ENCODE results near the gene F5.

Gene F5

DNA sequence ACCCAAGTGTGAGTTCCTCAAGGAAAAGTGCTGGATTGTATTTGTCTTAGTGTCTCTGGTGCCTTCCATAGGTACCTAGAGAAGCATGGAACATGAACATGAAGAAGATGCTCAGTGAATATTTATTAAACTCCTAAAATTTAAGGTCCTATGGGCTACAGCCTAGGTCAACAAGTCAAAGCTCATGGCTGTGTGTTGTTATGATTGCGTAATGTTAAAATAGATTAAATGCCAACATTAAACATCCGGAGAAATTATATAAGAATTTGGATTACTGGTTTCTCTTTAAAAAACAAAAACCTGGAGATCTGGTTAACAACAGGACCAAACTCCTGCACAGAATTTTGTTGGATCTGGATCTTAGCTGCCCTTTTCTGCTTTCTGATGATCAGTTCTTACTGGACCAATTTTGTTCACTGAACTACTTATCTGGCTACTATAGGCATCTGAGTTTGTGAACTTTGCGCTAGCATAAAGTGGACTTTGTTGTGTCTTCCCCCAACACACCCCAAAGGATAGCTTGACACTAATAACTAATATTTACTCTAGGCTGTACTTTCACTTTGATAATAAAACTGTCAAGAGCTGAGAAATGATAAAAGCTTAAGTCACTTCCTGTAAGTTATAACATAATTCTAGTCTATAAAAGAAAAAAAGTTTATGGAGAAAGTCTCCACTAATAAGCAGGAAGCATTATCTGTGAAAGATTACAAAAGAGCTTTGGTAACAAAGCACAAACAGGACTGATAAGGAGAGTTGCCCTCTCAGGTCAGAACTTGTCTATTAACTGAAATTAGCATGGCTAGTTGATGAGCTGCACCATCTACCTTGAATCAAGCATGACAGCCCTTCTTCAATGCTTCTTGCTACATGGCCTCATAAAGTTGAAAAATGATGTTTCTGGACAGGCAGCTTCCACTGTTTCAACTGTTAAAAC lies 20.7 kb downstream of the F5 start:
- Histone ChIP-seq H3K9ac (ENCODE audit: low read depth, low read length) (no peak overlapping the region), H3K27me3 (ENCODE audit: control insufficient read depth, insufficient read depth, low read length) (no peaks in the 10 kb centered on the region), H3K4me3 (ENCODE audit: low read depth, low read length) (no peak overlapping the region), H3K27ac (ENCODE audit: low read depth, low read length) (no peak overlapping the region), H3K36me3 (ENCODE audit: control insufficient read depth, insufficient read depth, low read length) (no peaks in the 10 kb centered on the region), H3K9me3 (ENCODE audit: control insufficient read depth, insufficient read depth, low read length) (no peaks in the 10 kb centered on the region), H3K4me1 (ENCODE audit: control insufficient read depth, insufficient read depth, low read length) (no peaks in the 10 kb centered on the region)

DNA sequence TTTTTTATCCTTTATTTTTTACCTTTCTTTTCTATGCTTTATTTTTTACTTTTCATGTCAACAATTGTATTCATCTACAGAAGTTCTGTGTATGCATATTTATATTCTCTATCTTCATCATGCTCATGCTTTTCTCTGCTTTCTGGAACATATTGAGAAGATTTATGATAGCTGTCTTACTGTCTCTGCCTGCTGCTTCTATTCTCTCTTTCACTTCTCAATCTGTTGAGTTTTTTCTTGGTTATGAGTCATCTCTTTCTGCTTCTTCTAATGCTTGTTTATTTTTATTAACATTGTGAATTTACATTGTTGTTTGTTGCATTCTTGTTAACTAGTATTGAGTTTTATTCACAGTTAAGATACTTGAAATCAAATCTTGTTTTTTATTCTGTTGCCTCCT lies 22.6 kb downstream of the F5 start:
- Histone ChIP-seq H3K36me3 (ENCODE audit: control insufficient read depth, insufficient read depth, low read length) (no peaks in the 10 kb centered on the region), H3K9me3 (ENCODE audit: control insufficient read depth, insufficient read depth, low read length) (no peaks in the 10 kb centered on the region), H3K4me3 (ENCODE audit: low read depth, low read length) (no peak overlapping the region), H3K27ac (ENCODE audit: low read depth, low read length) (no peak overlapping the region), H3K9ac (ENCODE audit: low read depth, low read length) (no peak overlapping the region), H3K4me1 (ENCODE audit: control insufficient read depth, insufficient read depth, low read length) (no peaks in the 10 kb centered on the region), H3K27me3 (ENCODE audit: control insufficient read depth, insufficient read depth, low read length) (no peaks in the 10 kb centered on the region)

DNA sequence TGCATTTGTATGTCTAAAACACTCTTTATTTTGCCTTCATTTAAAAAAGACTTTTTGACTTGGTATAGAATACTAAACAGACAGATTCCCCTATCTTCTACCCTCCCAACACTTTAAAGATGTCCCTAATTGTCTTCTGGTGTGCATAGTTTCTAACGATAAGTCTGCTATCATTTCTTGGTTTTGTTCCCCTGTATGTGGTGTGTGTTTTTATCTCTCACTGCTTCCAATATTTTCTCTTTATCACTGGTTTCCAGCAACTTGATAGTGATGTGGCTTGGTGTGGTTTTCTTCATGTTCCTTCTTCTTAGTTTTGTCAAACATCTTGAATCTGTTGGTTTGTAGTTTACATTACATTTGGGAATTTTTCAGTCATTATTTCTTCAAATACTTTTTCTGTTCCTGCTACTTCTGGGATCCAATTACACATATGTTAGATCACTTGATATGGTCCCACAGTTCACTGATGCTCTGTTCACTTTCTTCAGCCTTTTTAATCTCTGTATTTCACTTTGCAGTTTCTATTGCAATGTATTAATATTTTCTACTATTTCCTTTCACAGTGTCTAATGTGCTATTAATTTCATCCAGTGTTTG lies 23.2 kb downstream of the F5 start:
- no peak overlapping the region for H3K27ac ChIP-seq (ENCODE audit: low read depth, low read length)

DNA sequence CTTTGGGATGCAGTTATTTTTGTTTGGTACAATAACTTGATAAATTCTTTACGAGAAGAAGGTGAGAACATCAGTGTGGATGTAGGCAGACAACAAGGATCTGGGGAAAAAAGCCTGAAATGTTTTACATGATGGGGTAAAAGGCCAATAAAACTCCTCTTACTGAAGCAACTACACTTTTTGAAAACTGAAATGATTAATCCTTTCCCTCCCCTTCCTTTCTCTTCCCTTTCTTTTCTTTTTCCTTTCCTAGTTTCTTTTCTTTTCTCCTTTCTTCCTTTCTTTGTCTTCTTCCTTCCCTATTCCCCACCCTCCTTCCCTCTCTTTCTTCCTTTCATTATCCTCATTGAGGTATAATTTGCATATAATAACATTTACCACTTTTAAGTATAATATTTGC lies 24.6 kb downstream of the F5 start:
- H3K36me3 ChIP-seq (ENCODE audit: control insufficient read depth, insufficient read depth, low read length): no peaks in the 10 kb centered on the region
- no peak overlapping the region for H3K4me3 ChIP-seq (ENCODE audit: low read depth, low read length)
- H3K9ac ChIP-seq (ENCODE audit: low read depth, low read length): no peak overlapping the region
- no peaks in the 10 kb centered on the region for H3K27me3 ChIP-seq (ENCODE audit: control insufficient read depth, insufficient read depth, low read length)
- H3K4me1 ChIP-seq (ENCODE audit: control insufficient read depth, insufficient read depth, low read length): peaks cover 6% of the 10 kb centered on the region; the same call in 1 of the 2 replicates
- no peaks in the 10 kb centered on the region for H3K9me3 ChIP-seq (ENCODE audit: control insufficient read depth, insufficient read depth, low read length)
- no peak overlapping the region for H3K27ac ChIP-seq (ENCODE audit: low read depth, low read length)

More for the DNA sequence above, 23.2 kb downstream of the F5 start:
- Histone ChIP-seq H3K9ac (ENCODE audit: low read depth, low read length) (no peak overlapping the region), H3K4me1 (ENCODE audit: control insufficient read depth, insufficient read depth, low read length) (no peaks in the 10 kb centered on the region), H3K9me3 (ENCODE audit: control insufficient read depth, insufficient read depth, low read length) (no peaks in the 10 kb centered on the region), H3K27me3 (ENCODE audit: control insufficient read depth, insufficient read depth, low read length) (no peaks in the 10 kb centered on the region), H3K36me3 (ENCODE audit: control insufficient read depth, insufficient read depth, low read length) (no peaks in the 10 kb centered on the region), H3K4me3 (ENCODE audit: low read depth, low read length) (no peak overlapping the region)

DNA sequence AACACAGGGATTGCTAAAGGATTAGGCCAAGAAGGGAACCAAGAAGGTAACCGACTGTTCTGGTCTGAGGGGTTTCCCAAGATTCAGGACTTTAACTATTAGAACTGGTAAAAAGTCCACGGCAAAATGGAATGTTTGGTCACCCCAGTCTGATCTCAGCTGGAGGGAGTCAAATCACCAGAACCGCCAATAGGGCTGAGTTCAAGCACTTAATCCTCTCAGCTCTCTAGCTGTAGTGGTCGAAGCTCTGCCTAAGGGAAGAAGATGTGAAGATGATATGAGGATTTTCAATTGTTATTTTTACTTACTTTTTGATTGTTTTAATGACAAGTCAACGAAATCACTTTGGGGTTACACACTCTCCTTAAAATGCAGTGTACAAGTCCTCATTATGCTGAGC lies 29.1 kb downstream of the F5 start:
- peaks cover 6% of the 10 kb centered on the region; the same call in 1 of the 2 replicates for H3K4me1 ChIP-seq (ENCODE audit: control insufficient read depth, insufficient read depth, low read length)
- H3K4me3 ChIP-seq (ENCODE audit: low read depth, low read length): no peak overlapping the region
- no peak overlapping the region for H3K27ac ChIP-seq (ENCODE audit: low read depth, low read length)
- H3K9me3 ChIP-seq (ENCODE audit: control insufficient read depth, insufficient read depth, low read length): no peaks in the 10 kb centered on the region
- H3K9ac ChIP-seq (ENCODE audit: low read depth, low read length): no peak overlapping the region
- no peaks in the 10 kb centered on the region for H3K36me3 ChIP-seq (ENCODE audit: control insufficient read depth, insufficient read depth, low read length)
- no peaks in the 10 kb centered on the region for H3K27me3 ChIP-seq (ENCODE audit: control insufficient read depth, insufficient read depth, low read length)

DNA sequence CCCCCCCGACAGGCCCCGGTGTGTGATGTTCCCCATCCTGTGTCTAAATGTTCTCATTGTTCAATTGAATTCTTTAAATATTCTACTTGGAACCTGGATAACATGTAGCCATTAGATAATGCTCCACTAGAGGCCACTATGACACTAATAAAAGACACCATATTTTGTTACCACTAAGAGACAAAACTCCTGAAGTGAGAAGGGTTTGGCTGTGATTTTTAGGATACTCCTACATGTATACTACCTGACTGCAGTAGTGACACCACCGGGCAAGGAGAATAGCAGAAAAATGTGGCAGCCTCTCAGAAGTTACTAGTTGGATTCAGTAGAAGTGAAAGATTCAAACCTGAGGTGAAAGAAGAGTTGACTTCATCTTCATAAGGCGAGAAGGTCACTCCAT lies 36.0 kb downstream of the F5 start:
- no peaks in the 10 kb centered on the region for H3K9me3 ChIP-seq (ENCODE audit: control insufficient read depth, insufficient read depth, low read length)
- H3K27me3 ChIP-seq (ENCODE audit: control insufficient read depth, insufficient read depth, low read length): no peaks in the 10 kb centered on the region
- H3K27ac ChIP-seq (ENCODE audit: low read depth, low read length): no peak overlapping the region
- no peaks in the 10 kb centered on the region for H3K4me1 ChIP-seq (ENCODE audit: control insufficient read depth, insufficient read depth, low read length)
- no peaks in the 10 kb centered on the region for H3K36me3 ChIP-seq (ENCODE audit: control insufficient read depth, insufficient read depth, low read length)
- no peak overlapping the region for H3K9ac ChIP-seq (ENCODE audit: low read depth, low read length)
- H3K4me3 ChIP-seq (ENCODE audit: low read depth, low read length): no peak overlapping the region

DNA sequence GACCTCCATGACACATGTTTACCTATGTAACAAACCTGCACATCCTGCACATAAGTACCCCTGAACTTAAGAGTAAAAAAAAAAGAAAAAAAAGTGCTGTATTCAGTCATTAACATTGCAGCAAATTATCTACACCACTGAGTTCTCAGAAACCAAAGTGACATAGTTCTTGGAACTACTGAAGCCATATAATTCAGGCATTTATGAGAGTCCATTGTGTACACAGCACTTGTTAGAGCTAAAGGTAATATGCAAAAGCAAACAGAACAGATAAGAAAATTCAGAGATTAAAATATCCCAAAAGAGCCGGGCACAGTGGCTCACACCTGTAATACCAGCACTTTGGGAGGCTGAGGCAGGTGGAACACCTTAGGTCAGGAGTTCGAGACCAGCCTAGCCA lies 38.0 kb downstream of the F5 start:
- Histone ChIP-seq H3K4me1 (ENCODE audit: control insufficient read depth, insufficient read depth, low read length) (no peaks in the 10 kb centered on the region), H3K27me3 (ENCODE audit: control insufficient read depth, insufficient read depth, low read length) (no peaks in the 10 kb centered on the region), H3K36me3 (ENCODE audit: control insufficient read depth, insufficient read depth, low read length) (no peaks in the 10 kb centered on the region), H3K9me3 (ENCODE audit: control insufficient read depth, insufficient read depth, low read length) (no peaks in the 10 kb centered on the region), H3K9ac (ENCODE audit: low read depth, low read length) (no peak overlapping the region), H3K4me3 (ENCODE audit: low read depth, low read length) (no peak overlapping the region), H3K27ac (ENCODE audit: low read depth, low read length) (no peak overlapping the region)

DNA sequence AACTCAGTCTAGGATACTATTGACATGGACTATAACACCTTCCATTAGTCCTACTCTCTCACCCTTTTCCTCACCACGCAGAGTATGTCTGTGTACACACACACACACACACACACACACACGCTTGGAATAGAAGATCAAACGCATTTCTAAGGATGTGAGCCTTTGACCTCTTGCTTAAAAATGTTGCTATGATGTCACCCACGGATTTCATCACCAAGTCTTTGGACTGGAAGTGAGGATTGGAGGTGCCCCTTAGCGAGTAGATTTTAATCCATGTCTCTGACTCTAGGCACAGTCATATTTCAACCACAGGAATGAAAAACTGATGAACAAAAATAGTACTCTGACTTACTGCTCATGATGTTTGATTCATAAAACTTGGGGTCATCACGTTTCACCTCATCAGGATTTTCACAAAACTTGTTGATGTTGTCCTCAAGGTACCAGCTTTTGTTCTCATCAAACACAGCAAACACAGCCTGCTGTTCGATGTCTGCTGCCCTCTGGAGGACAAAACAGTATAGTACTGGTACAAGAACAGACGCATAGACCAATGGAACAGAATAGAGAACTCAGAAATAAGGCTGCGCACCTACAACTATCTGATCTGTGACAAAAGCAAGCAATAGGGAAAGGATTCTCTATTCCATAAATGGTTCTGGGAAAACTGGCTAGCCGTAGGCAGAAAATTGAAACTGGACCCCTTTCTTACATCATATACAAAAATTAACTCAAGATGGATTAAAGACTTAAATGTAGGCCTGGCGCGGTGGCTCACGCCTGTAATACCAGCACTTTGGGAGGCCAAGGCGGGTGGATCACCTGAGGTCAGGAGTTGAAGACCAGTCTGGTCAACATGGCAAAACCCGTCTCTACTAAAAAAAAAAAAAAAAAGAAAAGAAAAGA lies 39.9 kb downstream of the F5 start:
- Histone ChIP-seq H3K27ac (ENCODE audit: low read depth, low read length) (no peak overlapping the region), H3K27me3 (ENCODE audit: control insufficient read depth, insufficient read depth, low read length) (no peaks in the 10 kb centered on the region), H3K36me3 (ENCODE audit: control insufficient read depth, insufficient read depth, low read length) (no peaks in the 10 kb centered on the region), H3K4me3 (ENCODE audit: low read depth, low read length) (no peak overlapping the region), H3K9me3 (ENCODE audit: control insufficient read depth, insufficient read depth, low read length) (no peaks in the 10 kb centered on the region), H3K4me1 (ENCODE audit: control insufficient read depth, insufficient read depth, low read length) (no peaks in the 10 kb centered on the region), H3K9ac (ENCODE audit: low read depth, low read length) (no peak overlapping the region)

DNA sequence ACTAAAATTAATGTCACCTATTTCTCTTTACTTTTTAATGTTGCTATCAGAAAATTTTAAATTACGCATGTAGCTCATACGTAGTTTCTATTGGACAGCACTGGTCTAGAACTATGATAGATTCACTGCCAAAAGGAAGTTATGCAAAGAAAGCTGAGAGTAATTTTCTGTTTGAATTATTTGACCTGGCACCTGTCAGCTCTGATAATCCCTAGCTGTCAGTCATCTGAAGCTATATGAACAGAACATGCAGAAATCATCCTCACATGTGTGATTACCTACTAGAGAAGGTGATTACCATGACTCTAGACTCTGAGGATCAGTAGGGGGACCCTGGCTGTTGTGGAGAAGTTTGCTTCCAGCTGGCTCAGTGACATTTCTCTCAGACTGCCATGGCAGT lies 40.8 kb downstream of the F5 start:
- Histone ChIP-seq H3K9me3 (ENCODE audit: control insufficient read depth, insufficient read depth, low read length) (no peaks in the 10 kb centered on the region), H3K4me1 (ENCODE audit: control insufficient read depth, insufficient read depth, low read length) (no peaks in the 10 kb centered on the region), H3K36me3 (ENCODE audit: control insufficient read depth, insufficient read depth, low read length) (no peaks in the 10 kb centered on the region), H3K4me3 (ENCODE audit: low read depth, low read length) (no peak overlapping the region), H3K9ac (ENCODE audit: low read depth, low read length) (no peak overlapping the region), H3K27ac (ENCODE audit: low read depth, low read length) (no peak overlapping the region), H3K27me3 (ENCODE audit: control insufficient read depth, insufficient read depth, low read length) (no peaks in the 10 kb centered on the region)

DNA sequence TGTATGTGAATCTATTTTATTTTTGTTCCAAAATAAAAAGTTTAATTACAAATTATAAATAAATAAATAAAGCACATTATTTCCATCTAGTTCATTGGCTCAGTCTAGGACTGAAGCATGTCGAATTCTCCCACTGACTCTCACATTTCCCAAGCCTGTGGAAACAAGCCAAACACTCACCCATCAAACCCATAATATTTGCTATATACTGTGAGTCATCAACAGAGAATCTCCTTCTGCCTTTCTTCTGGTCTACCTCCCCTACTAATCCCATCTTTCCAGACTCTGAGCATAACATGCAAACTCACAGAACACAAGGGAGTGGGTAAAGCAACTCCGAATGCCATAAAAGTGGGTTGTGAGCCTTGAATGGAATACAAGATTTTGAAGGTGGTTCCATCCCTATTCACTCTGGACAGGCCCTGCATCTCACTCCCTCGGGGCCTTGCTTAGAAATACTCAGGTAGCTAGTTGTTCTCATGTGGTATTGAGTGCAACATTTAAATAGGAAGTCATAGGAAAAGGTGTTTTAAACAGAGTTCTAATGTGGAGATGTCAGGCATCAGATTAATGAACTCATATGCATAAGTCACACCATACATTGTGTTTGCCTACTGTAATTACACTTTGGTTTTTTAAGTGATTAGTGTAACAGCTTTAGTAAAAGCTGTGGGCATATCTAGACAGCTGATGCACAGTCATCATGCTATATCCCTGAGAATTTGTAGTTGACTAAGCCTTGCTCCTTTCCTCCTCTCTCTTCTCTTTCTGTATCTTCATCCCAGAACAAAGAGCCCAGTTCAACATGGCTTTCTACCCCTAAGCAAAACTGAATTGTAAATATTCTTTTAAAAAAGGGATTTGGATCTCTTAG lies 47.0 kb downstream of the F5 start:
- no peaks in the 10 kb centered on the region for H3K9me3 ChIP-seq (ENCODE audit: control insufficient read depth, insufficient read depth, low read length)
- no peaks in the 10 kb centered on the region for H3K4me1 ChIP-seq (ENCODE audit: control insufficient read depth, insufficient read depth, low read length)
- H3K4me3 ChIP-seq (ENCODE audit: low read depth, low read length): no peak overlapping the region
- H3K27me3 ChIP-seq (ENCODE audit: control insufficient read depth, insufficient read depth, low read length): no peaks in the 10 kb centered on the region
- H3K27ac ChIP-seq (ENCODE audit: low read depth, low read length): no peak overlapping the region
- no peaks in the 10 kb centered on the region for H3K36me3 ChIP-seq (ENCODE audit: control insufficient read depth, insufficient read depth, low read length)
- H3K9ac ChIP-seq (ENCODE audit: low read depth, low read length): no peak overlapping the region

Measured in HUES48 (cell line).